ENCODE results near the gene EGFL6.
"Not testable (repeated sequence)": the region's sequence is repeated elsewhere in the genome, so short reads cannot be mapped to it uniquely, and the experiment has no call there.

EGFL6 gene

GRCh38 chrX:13652850-13653693 lies 83.7 kb downstream of the EGFL6 start, which contains the start of gene TCEANC:
Gene TCEANC, plus strand, starts transcription at chrX:13653141. Its CDS starts 9,368 bp downstream, at chrX:13662509.
- DNase-seq (ENCODE audit: low spot score) = peak; percentile 95

- DNase-seq (ENCODE audit: low spot score) = no peak
Measured at GRCh38 chrX:13654116-13654515, 84.7 kb downstream of the EGFL6 start.

GRCh38 chrX:13655674-13656073 lies 86.3 kb downstream of the EGFL6 start:
- no peak for DNase-seq (ENCODE audit: low spot score)

- peak; percentile 3 for DNase-seq (ENCODE audit: low spot score)
Measured at GRCh38 chrX:13658602-13659001, 89.2 kb downstream of the EGFL6 start.

- no peak for DNase-seq (ENCODE audit: low spot score)
Measured at GRCh38 chrX:13659063-13659462, 89.7 kb downstream of the EGFL6 start.

- DNase-seq (ENCODE audit: low spot score) = no peak
Measured at GRCh38 chrX:13661735-13662288, 92.4 kb downstream of the EGFL6 start.

GRCh38 chrX:13662355-13662791 lies 93.0 kb downstream of the EGFL6 start:
- no peak for DNase-seq (ENCODE audit: low spot score)

- no peak for DNase-seq (ENCODE audit: low spot score)
Measured at GRCh38 chrX:13664020-13664419, 94.6 kb downstream of the EGFL6 start.

- no peak for DNase-seq (ENCODE audit: low spot score)
Measured at GRCh38 chrX:13666836-13667235, 97.4 kb downstream of the EGFL6 start.

- DNase-seq (ENCODE audit: low spot score) = no peak
Measured at GRCh38 chrX:13667919-13668318, 98.5 kb downstream of the EGFL6 start.

GRCh38 chrX:13669246-13669737 lies 99.9 kb downstream of the EGFL6 start:
- no peak for DNase-seq (ENCODE audit: low spot score)

GRCh38 chrX:13669755-13670154 lies 100.4 kb downstream of the EGFL6 start:
- not testable (repeated sequence) for DNase-seq (ENCODE audit: low spot score)

- DNase-seq (ENCODE audit: low spot score) = no peak
Measured at GRCh38 chrX:13670197-13670596, 100.8 kb downstream of the EGFL6 start.

- DNase-seq (ENCODE audit: low spot score) = no peak
Measured at GRCh38 chrX:13673016-13673415, 103.6 kb downstream of the EGFL6 start.

- DNase-seq (ENCODE audit: low spot score) = no peak
Measured at GRCh38 chrX:13676885-13677284, 107.5 kb downstream of the EGFL6 start.

- DNase-seq (ENCODE audit: low spot score) = not testable (repeated sequence)
Measured at GRCh38 chrX:13679700-13680099, 110.3 kb downstream of the EGFL6 start.

GRCh38 chrX:13681595-13681994 lies 112.2 kb downstream of the EGFL6 start:
- no peak for DNase-seq (ENCODE audit: low spot score)

Data from SK-N-DZ (cell line).